PC-9 (cell line): ENCODE measurements around the gene COL5A2.

ENCODE experiments used
- EZH2 ChIP-seq: fragments of 200-600 bp; sonication (generic); IDR thresholded peaks from 2 replicates; pipeline ENCODE4 v1.8.0; 2017; ENCODE audit warnings: antibody characterized with exemption, low read depth
- TF ChIP-seq, protein P1 (sequence below): fragments of 200-600 bp; sonication (generic); conservative IDR thresholded peaks from 2 replicates; pipeline ENCODE4 v1.6.1; 2017; ENCODE audit warnings: mixed run types, antibody characterized with exemption, mild to moderate bottlenecking, moderate library complexity

GRCh38 chr2:189091253-189091652, 88.3 kb downstream of the COL5A2 start:
- TF ChIP-seq, protein P1, sequence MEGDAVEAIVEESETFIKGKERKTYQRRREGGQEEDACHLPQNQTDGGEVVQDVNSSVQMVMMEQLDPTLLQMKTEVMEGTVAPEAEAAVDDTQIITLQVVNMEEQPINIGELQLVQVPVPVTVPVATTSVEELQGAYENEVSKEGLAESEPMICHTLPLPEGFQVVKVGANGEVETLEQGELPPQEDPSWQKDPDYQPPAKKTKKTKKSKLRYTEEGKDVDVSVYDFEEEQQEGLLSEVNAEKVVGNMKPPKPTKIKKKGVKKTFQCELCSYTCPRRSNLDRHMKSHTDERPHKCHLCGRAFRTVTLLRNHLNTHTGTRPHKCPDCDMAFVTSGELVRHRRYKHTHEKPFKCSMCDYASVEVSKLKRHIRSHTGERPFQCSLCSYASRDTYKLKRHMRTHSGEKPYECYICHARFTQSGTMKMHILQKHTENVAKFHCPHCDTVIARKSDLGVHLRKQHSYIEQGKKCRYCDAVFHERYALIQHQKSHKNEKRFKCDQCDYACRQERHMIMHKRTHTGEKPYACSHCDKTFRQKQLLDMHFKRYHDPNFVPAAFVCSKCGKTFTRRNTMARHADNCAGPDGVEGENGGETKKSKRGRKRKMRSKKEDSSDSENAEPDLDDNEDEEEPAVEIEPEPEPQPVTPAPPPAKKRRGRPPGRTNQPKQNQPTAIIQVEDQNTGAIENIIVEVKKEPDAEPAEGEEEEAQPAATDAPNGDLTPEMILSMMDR = no peak
- no peak for TF ChIP-seq EZH2
